HG03039 (cell line): ENCODE measurements around the gene PHKB.
"Not testable (repeated sequence)": the region's sequence is repeated elsewhere in the genome, so short reads cannot be mapped to it uniquely, and the experiment has no call there.

Experiments
- ATAC-seq: cut with Tn5 transposase; IDR thresholded peaks from one replicate; pipeline ENCODE4 v1.9.1; 2021; ENCODE audit warnings: mild to moderate bottlenecking, moderate library complexity; ENCODE audit not compliant: unreplicated experiment

The PHKB gene

DNA sequence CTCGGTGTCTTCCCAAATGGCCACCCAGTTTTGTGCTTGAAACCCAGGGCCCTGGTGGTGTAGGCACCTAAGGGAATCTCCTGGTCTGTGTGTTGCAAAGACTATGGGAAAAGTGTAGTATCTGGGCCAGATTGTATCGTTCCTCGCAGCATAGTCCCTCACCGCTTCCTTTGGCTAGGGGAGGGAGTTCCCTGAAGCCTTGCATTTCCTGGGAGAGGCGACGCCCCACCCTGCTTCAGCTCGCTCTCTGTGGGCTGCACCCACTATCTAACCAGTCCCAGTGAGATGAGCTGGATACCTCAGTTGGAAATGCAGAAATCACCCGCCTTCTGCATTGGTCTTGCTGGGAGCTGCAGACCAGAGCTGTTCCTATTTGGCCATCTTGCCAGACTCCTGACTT is 93.5 kb downstream of the PHKB start:
- ATAC-seq = not testable (repeated sequence)

GRCh38 chr16:47561286-47561685 is 100.2 kb downstream of the PHKB start:
- ATAC-seq = no peak

DNA sequence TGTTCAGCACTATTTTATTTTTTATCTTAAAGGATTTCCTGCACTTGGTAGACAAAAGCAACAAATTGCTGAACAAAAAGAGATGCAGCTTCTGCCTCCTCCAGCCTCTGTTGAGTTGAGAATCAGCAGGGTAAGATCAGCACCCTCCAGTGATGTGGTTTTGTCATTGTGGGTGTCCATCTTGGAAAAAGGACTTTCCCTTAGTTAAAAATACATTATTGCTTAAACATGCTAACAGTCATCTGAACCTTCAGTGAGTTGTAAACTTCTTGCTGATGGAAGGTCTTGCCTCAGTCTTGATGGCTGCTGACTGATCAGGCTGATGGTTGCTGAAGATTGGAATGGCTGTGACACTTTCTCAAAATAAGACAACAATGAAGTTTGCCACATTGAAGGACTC is 101.2 kb downstream of the PHKB start:
- ATAC-seq = no peak

GRCh38 chr16:47565454-47565853 is 104.3 kb downstream of the PHKB start:
- ATAC-seq = no peak

DNA sequence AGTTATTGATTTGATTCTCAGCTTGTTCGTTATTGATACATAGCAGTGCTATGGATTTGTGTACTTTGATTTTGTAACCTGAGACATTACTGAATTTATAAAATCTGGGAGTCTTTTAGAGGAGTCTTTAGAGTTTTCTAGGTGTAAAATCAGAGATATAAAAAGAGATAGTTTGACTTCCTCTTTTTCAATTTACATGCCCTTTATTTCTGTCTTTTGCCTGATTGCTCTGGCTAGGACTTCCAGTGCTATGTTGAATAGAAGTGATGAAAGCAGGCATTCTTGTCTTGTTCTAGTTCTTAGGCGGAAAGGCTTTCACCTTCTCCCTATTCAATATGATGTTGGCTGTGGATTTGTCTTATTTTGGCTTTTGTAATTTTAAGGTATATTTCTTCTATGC is 106.2 kb downstream of the PHKB start:
- ATAC-seq = no peak

DNA sequence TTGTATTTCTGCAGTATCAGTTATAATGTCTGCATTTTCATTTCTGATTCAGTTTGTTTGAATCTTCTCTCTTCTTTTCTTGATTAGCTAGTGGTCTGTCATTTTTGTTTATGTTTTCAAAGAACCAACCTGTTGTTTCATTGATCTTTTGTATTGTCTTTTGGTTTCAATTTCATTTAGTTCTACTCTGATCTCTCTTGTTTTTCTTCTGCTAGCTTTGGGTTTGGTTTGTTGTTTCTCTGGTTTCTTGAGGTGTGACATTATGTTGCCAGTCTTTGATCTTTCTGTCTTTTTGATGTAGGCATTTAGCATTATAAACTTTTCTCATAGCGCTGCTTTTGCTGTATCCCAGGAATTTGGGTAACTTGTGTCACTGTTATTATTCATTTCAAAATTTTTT is 107.2 kb downstream of the PHKB start:
- no peak for ATAC-seq

- ATAC-seq = no peak
Measured at GRCh38 chr16:47571049-47571448, 109.9 kb downstream of the PHKB start.

GRCh38 chr16:47571711-47572110 is 110.6 kb downstream of the PHKB start:
- no peak for ATAC-seq

- no peak for ATAC-seq
Measured at GRCh38 chr16:47574091-47575054, 113.2 kb downstream of the PHKB start.

GRCh38 chr16:47577029-47577428 is 115.9 kb downstream of the PHKB start:
- ATAC-seq = no peak

DNA sequence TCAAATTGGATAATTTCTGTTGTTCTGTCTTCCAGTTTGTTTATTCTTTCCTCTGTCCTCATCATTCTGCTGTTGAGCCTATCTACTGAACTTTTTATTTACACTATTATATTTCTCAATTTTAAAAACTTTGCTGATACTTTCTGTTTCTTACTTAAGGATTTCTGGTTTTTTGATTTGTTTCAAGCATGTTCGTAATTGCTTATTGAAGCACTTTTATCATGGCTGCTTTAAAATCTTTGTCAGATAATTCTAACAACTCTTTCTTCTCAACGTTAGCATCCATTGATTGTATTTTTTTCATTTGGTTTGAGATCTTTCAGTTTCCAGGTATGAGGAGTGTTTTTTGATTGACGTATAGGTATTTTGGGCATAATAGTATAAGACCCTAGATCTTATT is 116.9 kb downstream of the PHKB start:
- ATAC-seq = no peak

- no peak for ATAC-seq
Measured at GRCh38 chr16:47578573-47578972, 117.4 kb downstream of the PHKB start.

GRCh38 chr16:47581114-47581513 is 120.0 kb downstream of the PHKB start:
- no peak for ATAC-seq

DNA sequence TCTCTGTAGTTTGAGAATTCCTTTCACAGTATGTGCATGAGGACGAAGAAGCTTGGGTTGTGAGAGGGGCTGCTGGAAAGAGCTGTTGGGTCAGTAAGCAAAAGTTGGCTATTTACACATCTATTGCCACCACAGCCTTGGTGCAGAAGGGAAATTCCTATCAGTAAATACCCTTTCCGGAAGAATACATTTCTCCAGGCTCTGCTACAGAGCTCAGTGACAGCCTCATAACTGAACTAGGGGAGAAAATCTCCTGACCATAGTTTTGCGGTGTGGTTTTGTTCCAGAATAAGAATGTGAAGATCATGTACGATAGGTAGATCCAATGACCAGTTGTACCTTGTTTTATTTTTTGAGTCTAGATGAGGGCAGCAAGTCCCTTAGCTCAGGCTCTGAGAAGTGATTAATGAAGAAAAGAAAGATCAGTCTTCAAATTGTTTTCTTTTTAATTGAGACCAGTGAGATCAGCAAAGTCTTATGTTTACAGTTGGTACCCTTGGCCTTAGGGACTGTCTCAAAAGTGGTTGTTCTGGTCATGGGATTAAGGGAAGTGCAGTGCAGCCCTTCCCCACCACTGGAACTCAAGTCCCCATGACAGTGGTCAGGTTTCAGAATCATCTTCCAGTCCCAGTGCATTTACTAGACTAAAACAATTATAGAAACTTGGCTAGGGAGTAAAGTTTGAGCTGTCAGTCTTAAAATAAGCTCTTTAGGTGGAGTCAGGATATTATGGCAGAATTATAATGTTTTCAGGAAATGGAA is 123.5 kb downstream of the PHKB start:
- no peak for ATAC-seq

DNA sequence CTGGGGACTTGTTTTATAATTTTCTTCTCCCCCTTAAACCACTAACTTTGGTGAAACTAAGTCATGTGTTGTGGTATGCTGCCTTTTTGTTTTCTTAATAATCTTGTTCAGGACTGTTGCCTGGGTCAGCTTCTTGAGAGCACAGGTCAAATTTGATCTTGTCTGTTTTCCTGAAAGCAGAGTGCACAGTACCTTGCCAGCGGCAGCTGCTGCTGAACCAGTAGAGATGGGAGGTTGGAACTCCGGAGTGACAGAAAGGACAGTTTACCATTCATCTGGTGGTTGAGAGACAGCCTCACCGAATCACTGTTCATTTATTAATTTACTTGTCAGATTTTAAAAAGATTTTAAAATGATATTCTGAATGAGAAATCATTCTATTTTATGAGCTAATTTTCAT is 125.0 kb downstream of the PHKB start:
- no peak for ATAC-seq

- no peak for ATAC-seq
Measured at GRCh38 chr16:47590472-47590871, 129.3 kb downstream of the PHKB start.

DNA sequence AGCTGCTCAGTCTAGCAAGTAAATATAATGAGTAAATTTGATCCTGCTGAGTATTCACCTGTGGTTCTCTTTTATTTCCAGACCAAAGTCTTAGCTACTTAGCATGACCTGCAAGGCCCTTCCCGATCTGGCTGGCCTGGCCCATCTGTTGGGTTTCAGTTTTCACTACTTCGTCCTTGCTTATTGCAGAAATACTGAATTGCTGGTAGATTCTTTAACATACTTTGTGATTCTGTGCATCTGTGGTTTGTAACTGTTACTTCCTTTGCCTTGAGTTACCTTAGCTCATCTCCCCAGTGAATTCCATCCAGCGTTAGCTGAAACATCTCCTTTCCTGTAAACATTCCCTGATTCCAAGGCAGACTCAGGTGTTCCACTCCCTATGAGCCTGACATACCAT is 131.1 kb downstream of the PHKB start:
- ATAC-seq = no peak

- ATAC-seq = peak; percentile 59
Measured at GRCh38 chr16:47599512-47599911, 138.4 kb downstream of the PHKB start.

DNA sequence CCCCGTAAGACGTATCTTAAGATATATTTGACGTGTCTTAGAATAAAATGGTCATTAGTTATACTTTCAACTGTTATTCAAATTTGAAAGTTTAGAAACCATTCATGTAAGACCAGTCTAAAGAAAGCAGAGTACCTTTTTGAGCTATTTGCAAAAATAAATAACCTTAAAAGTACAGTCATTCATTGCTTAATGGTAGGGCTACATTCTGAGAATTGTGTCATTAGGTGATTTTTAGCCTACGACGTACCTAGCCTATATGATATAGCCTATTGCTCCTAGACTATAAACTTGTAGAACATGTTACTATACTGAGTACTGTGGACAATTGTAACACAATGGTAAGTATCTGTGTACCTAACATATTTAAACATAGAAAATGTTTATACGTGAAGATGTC is 139.2 kb downstream of the PHKB start:
- ATAC-seq = no peak

DNA sequence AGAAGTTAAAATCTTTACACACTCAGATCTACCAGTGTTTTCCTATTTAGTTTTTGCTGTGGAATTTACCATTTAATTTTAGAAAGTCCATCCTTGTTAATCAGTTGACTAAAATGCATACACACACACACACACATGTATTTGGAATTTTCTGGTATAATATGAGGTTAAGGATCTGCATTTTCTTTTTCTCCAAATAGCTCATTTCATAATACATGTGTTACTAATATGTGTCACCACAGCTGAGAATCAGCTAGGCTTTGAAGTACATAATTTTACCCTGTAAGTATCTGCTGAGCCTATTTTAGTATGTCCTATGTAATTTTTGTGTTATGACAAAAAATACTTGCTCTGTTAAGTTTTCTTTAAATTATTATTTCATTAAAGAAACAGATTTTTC is 143.2 kb downstream of the PHKB start:
- no peak for ATAC-seq

DNA sequence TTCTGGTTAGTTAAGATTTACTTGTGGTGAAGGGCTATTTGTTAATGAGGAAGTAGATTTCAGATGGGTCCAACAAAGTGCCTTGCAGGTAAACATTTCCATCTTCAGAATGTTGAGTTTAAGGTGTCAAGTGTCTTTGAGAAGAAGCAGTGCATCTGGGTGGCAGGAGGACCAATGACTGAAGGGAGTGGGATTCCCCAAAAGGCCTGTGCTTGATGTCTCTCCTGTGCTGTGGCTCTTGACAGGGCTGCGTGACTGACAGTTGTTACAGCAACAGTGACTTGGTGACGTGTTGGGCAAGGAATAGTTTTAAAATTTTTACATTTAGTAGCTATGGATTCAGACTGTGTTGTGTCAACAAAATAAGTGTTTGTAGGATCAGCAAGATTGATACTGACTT is 149.9 kb downstream of the PHKB start:
- ATAC-seq = no peak

- no peak for ATAC-seq
Measured at GRCh38 chr16:47611848-47612493, 150.8 kb downstream of the PHKB start.
